ENCODE measurements around the gene PSORS1C2.

DNA sequence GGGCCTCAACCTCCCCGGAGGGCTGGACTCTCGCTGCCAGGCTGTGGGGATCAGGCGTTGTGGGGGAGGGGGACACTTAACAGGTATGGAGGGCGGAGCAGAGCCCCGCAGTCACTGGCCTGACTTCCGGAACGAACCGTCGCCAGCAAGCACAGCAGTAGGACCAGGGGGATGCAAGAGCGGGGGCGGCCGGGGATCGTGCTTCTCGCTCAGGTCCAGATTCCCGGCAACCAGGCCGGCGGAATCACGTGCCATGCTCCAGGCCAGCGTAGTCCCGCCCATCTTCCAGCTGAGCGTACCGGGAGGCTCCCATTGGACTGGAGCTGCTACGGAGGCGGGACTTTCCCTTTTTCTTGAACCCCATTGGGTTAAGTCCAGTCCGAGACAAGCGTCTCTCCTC, 41.6 kb upstream of the PSORS1C2 start:
- TF ChIP-seq POLR2AphosphoS5 (IDR thresholded peaks at IDR 0.05; ENCODE audit: borderline replicate concordance, low read depth, low read length) (no peak), EZH2 (IDR thresholded peaks at IDR 0.05) (no peak), FOXP2 (optimal IDR thresholded peaks at IDR 0.05; ENCODE audit: control extremely low read depth, extremely low read length, insufficient read depth) (no peak)
